PC-3 (cell line): ENCODE measurements around the gene LRFN3. TPM values are rescaled to one million over a fixed set of nuclear protein-coding genes. Genes with fewer than 3 reads are reported as not detected.

Source experiments
- ATAC-seq: fragments of 200-7000 bp; cut with Tn5 transposase; 2 replicates; pipeline ENCODE4 v1.9.1; 2020; ENCODE audit warnings: mild to moderate bottlenecking, moderate library complexity
- BruUV-seq: library from RNA; stranded (reverse); fragments of 400-500 nt; replicated peaks from 2 replicates; lab custom pipeline; 2021; lab: Mats Ljungman, UMichigan
- CTCF ChIA-PET: fragments of 300-600 bp; sonication (Branson Sonifier 250); formaldehyde crosslinking; loops from one replicate; lab custom pipeline; 2022; ENCODE audit warnings: antibody characterized with exemption; lab: Charles Lee
- POLR2A ChIA-PET: fragments of 300-600 bp; sonication (Branson Sonifier 250); formaldehyde crosslinking; loops from one replicate; lab custom pipeline; 2022; ENCODE audit warnings: antibody characterized with exemption; ENCODE audit not compliant: unreplicated experiment; lab: Charles Lee
- DNase-seq: peaks from one replicate; pipeline ENCODE4 v3.0.0-alpha.2; 2015
- H2AFZ ChIP-seq: fragments of 300-600 bp; sonication (generic); 2 replicates; pipeline ENCODE4 v1.6.0; 2016; ENCODE audit warnings: antibody characterized with exemption, low read length
- H3F3A ChIP-seq: fragments of 300-600 bp; sonication (generic); one replicate; pipeline ENCODE4 v1.6.0; 2017; ENCODE audit warnings: antibody characterized with exemption, low read length, control low read depth, mild to moderate bottlenecking; ENCODE audit not compliant: unreplicated experiment
- H3K27ac ChIP-seq: fragments of 300-600 bp; sonication (generic); 2 replicates; pipeline ENCODE4 v1.5.1; 2016; ENCODE audit warnings: mild to moderate bottlenecking, low read length
- H3K27me3 ChIP-seq: fragments of 300-600 bp; sonication (generic); 2 replicates; pipeline ENCODE4 v1.6.1; 2016; ENCODE audit warnings: low read length, mixed read lengths
- H3K36me3 ChIP-seq: fragments of 300-600 bp; sonication (generic); 2 replicates; pipeline ENCODE4 v1.6.1; 2016; ENCODE audit warnings: low read depth, mixed run types, low read length, mixed read lengths
- H3K4me1 ChIP-seq: fragments of 300-600 bp; sonication (generic); 2 replicates; pipeline ENCODE4 v1.5.1; 2016; ENCODE audit warnings: low read length; ENCODE audit not compliant: insufficient read depth
- H3K4me2 ChIP-seq: fragments of 300-600 bp; sonication (generic); 2 replicates; pipeline ENCODE4 v1.6.0; 2016; ENCODE audit warnings: low read length
- H3K4me3 ChIP-seq: fragments of 300-600 bp; sonication (generic); 2 replicates; pipeline ENCODE4 v1.5.1; 2016; ENCODE audit warnings: mild to moderate bottlenecking, low read length, mixed read lengths
- H3K79me2 ChIP-seq: fragments of 300-600 bp; sonication (generic); 2 replicates; pipeline ENCODE4 v1.6.1; 2017; ENCODE audit warnings: low read length, mixed read lengths
- H3K9ac ChIP-seq: fragments of 300-600 bp; sonication (generic); 2 replicates; pipeline ENCODE4 v1.6.0; 2016; ENCODE audit warnings: mild to moderate bottlenecking, low read length
- H3K9me2 ChIP-seq: fragments of 300-600 bp; sonication (generic); replicated peaks from 2 replicates; pipeline ENCODE4 v1.6.1; 2016; ENCODE audit warnings: mixed run types, low read length, mixed read lengths
- H3K9me3 ChIP-seq: fragments of 300-600 bp; sonication (generic); 2 replicates; pipeline ENCODE4 v1.6.1; 2016; ENCODE audit warnings: low read length, mixed read lengths
- H4K20me1 ChIP-seq: fragments of 300-600 bp; sonication (generic); 2 replicates; pipeline ENCODE4 v1.6.1; 2016; ENCODE audit warnings: low read length, mixed read lengths
- CTCF ChIP-seq: fragments of 300-600 bp; sonication (generic); conservative IDR thresholded peaks from 2 replicates; pipeline ENCODE4 v1.5.1; 2017; ENCODE audit warnings: antibody characterized with exemption, low read depth, mild to moderate bottlenecking, low read length
- EZH2 ChIP-seq: fragments of 300-600 bp; sonication (generic); IDR thresholded peaks from one replicate; pipeline ENCODE4 v1.6.1; 2017; ENCODE audit warnings: antibody characterized with exemption, mild to moderate bottlenecking, low read length; ENCODE audit not compliant: unreplicated experiment
- EZH2phosphoT487 ChIP-seq: fragments of 300-600 bp; sonication (generic); IDR thresholded peaks from 2 replicates; pipeline ENCODE4 v1.6.1; 2018; ENCODE audit warnings: mild to moderate bottlenecking, antibody characterized with exemption, low read length, borderline replicate concordance
- intact Hi-C: fragments of 100-400 bp; cut with micrococcal nuclease; formaldehyde crosslinking; loops from 2 replicates; pipeline ENCODE4 v1.9.0; 2023
- total RNA-seq: library from RNA; depleted of rRNA; stranded (reverse); fragments of >200 nt; gene quantifications from 2 replicates; pipeline ENCODE4 v1.2.3, GENCODE V29; 2014; rRNA removed

LRFN3 gene
- total RNA-seq, 1 experiment from 2014 or later, result 4.1 TPM

- Histone ChIP-seq H3K4me1 (peaks cover 7% of the 10 kb centered on the region), H4K20me1 (no peaks in the 10 kb centered on the region), H3K4me2 (no peak overlapping the region), H2AFZ (no peak overlapping the region), H3K9me2 (no peaks in the 10 kb centered on the region), H3K9ac (no peak overlapping the region), H3K27me3 (no peaks in the 10 kb centered on the region), H3K27ac (no peak overlapping the region), H3F3A (no peaks in the 10 kb centered on the region), H3K36me3 (no peaks in the 10 kb centered on the region; the same call in 1 of the 2 replicates), H3K4me3 (no peak overlapping the region), H3K9me3 (no peaks in the 10 kb centered on the region), H3K79me2 (peaks cover 34% of the 10 kb centered on the region)
- TSS peak; percentile 53 for BruUV-seq
- no peak for ATAC-seq
- POLR2A ChIA-PET, result no interaction called here
- intact Hi-C loops, result no loop called here
- CTCF ChIA-PET, result no interaction called here
- no peak for DNase-seq
- TF ChIP-seq EZH2phosphoT487 (no peak), CTCF (no peak), EZH2 (no peak)
These were observed 57.9 kb downstream of the LRFN3 start for GRCh38 chr19:35993923-35994598.

Other genes with a start within 250 kb of the LRFN3 start
- gene ZBTB32, start 231.8 kb upstream of the LRFN3 start, total RNA-seq, result not detected in 2 replicates
- 10.8 and 23.4 TPM in 2 replicates for gene KMT2B, start 218.4 kb upstream of the LRFN3 start, total RNA-seq
- 0.81 and 9.3 TPM in 2 replicates for gene IGFLR1, start 193.9 kb upstream of the LRFN3 start, total RNA-seq
- gene U2AF1L4, start 191.0 kb upstream of the LRFN3 start, total RNA-seq, result 7.8 and 16.4 TPM in 2 replicates
- 34.3 and 42.9 TPM in 2 replicates for gene PSENEN, start 190.7 kb upstream of the LRFN3 start, total RNA-seq
- 4.6 and 8.2 TPM in 2 replicates for gene LIN37, start 187.8 kb upstream of the LRFN3 start, total RNA-seq
- not detected in 2 replicates for gene HSPB6, start 179.3 kb upstream of the LRFN3 start, total RNA-seq
- 5.5 and 6.1 TPM in 2 replicates for gene PROSER3, start 178.2 kb upstream of the LRFN3 start, total RNA-seq
- 3.7 and 5.4 TPM in 2 replicates for gene ARHGAP33, start 160.8 kb upstream of the LRFN3 start, total RNA-seq
- not detected in 2 replicates for gene PRODH2, start 123.5 kb upstream of the LRFN3 start, total RNA-seq
- gene NPHS1, start 83.9 kb upstream of the LRFN3 start, total RNA-seq, result not detected in 2 replicates
- gene KIRREL2, start 79.5 kb upstream of the LRFN3 start, total RNA-seq, result not detected in 2 replicates
- gene APLP1, start 67.8 kb upstream of the LRFN3 start, total RNA-seq, result 21.1 and 23.2 TPM in 2 replicates
- gene NFKBID, start 35.8 kb upstream of the LRFN3 start, total RNA-seq, result 9.0 and 10.6 TPM in 2 replicates
- not detected in 2 replicates for gene HCST, start 33.8 kb upstream of the LRFN3 start, total RNA-seq
- gene TYROBP, start 28.1 kb upstream of the LRFN3 start, total RNA-seq, result not detected in 2 replicates
- gene SDHAF1, start 58.8 kb downstream of the LRFN3 start, total RNA-seq, result 24.5 and 38.1 TPM in 2 replicates
- gene SYNE4, start 72.4 kb downstream of the LRFN3 start, total RNA-seq, result 0.77 and 1.9 TPM in 2 replicates
- 38.4 and 39.3 TPM in 2 replicates for gene ALKBH6, start 77.8 kb downstream of the LRFN3 start, total RNA-seq
- 0.07 TPM in 1 of 2 replicates, not detected in the other for gene CLIP3, start 96.5 kb downstream of the LRFN3 start, total RNA-seq
- 0.95 and 2.1 TPM in 2 replicates for gene THAP8, start 117.9 kb downstream of the LRFN3 start, total RNA-seq
- gene WDR62, start 118.5 kb downstream of the LRFN3 start, total RNA-seq, result 13.3 and 13.9 TPM in 2 replicates
- gene OVOL3, start 174.8 kb downstream of the LRFN3 start, total RNA-seq, result not detected in 2 replicates
- gene POLR2I, start 178.5 kb downstream of the LRFN3 start, total RNA-seq, result 191 and 250 TPM in 2 replicates
- 260 and 332 TPM in 2 replicates for gene TBCB, start 179.1 kb downstream of the LRFN3 start, total RNA-seq
- 329 and 339 TPM in 2 replicates for gene CAPNS1, start 203.7 kb downstream of the LRFN3 start, total RNA-seq
- not detected in 2 replicates for gene COX7A1, start 216.1 kb downstream of the LRFN3 start, total RNA-seq